Ovary (tissue), 3 donors: ENCODE results near the gene MAJIN.

ENCODE experiments used
- CTCF ChIP-seq, 3 donors: fragments of 450-650 bp in 2 of 3; fragments of 200-600 bp in 1 of 3; IDR thresholded peaks; one replicate each; pipeline versions ENCODE4 v1.5.1 to v1.8.0; 2016 to 2022; ENCODE audit warnings: antibody characterized with exemption in 3 of 3, mild to moderate bottlenecking in 1 of 3
- POLR2A ChIP-seq: fragments of 450-650 bp; IDR thresholded peaks from one replicate; pipeline ENCODE4 v1.6.1; 2017; ENCODE audit warnings: antibody characterized with exemption, mild to moderate bottlenecking, moderate library complexity
- donor health status: DM: no; HTN: no; CAD: no.

- no peak for TF ChIP-seq POLR2A
- TF ChIP-seq CTCF (IDR thresholded peaks at IDR 0.05), result no peak
Measured at GRCh38 chr11:64921384-64921783, 50.5 kb downstream of the MAJIN start.
